NOMO-1 treated with DMSO at 0.1 percent for 48 hours (cell line): ENCODE results near the gene COPE.

ENCODE experiments used
- DNase-seq: peaks from one replicate; lab custom pipeline; 2025; ENCODE audit not compliant: unreplicated experiment; lab: John Stamatoyannopoulos, UW

COPE gene

GRCh38 chr19:18868380-18869022 lies 50.7 kb downstream of the COPE start:
- DNase-seq, result no peak

DNA sequence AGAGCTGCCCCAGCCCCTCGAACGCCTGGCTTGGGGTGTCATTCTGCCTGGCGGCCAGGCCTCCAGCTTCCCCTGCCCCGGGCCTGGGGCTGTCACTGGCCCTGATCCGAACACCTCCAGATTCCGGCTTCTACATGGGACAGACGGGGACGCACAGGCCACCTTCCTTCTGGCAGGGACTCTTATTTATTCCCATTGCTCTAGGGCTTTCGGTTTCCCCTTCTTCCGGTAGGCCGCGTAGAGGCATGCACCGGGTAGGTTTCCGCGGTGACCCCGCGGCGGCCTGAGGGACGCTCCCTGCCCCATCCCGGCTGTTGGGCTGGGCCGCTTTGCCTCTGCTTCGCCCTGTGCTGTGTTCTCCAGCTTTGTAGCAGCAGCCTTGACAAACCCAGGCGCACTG lies 51.4 kb downstream of the COPE start:
- no peak for DNase-seq

DNA sequence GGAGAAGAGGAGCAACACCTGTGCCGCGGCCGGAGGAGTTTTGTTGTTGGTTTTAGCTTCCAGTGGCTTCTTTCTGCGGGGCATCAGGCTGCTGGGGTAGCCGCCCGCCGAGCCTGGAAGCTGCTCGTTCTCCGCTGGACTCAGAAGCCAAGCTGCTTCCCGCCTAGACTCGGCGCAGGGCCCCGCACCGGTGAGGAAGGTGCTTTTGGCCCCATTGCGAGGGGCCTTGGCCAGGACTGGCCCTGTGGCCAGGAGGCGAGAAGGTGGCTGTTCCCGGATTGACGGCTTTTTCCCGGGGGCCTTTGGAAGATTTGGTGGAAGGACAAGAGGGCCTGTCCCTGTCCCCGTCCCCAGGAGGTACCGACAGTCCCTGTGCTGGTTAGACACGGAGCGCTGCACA lies 52.0 kb downstream of the COPE start:
- DNase-seq, result no peak

DNA sequence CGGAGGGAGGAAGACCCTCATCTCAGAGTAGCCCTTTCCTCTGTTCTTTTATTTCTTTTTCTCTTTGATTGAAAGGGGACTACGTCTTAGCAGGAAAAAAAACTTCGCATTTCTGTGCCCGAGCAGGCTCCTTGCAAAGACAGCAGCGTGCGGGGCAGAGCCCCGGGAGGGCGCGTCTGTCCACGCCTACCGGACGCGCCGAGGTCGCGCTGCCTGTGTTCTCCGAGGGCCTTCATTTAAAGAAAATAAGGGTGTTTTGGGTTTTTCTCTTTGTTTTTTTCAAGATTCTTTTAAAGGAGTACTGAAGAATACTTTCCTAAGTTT lies 52.4 kb downstream of the COPE start:
- no peak for DNase-seq

- DNase-seq, result peak; percentile 38
Measured at GRCh38 chr19:18865973-18866799, 53.0 kb downstream of the COPE start.

DNA sequence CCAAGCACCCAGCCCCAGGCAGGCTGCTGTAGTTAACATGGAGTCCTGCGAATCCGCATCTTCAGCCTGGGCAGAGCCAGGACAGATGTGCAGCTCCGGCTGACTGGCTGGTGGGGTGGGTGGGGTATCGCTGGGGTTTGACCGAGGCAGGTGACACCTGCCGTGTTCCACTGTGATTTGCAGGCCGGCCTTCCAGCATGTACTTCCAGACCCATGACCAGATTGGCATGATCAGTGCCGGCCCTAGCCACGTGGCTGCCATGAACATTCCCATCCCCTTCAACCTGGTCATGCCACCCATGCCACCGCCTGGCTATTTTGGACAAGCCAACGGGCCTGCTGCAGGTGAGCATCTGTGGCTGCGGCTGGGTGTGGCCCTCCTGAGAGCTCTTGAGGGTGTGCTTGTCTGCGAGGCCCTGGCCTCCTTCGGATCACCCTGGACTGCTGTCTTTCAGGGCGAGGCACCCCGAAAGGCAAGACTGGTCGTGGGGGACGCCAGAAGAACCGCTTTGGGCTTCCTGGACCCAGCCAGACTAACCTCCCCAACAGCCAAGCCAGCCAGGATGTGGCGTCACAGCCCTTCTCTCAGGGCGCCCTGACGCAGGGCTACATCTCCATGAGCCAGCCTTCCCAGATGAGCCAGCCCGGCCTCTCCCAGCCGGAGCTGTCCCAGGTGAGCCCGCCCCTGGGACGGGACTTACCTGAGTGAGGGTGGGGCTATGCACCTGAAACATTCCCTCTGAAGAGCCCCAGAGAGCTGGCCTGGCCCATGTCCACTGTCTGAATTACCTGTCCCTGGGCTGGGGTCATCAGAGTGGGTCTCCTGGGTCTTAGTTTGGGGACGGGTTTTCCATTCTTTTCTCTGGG lies 53.8 kb downstream of the COPE start:
- no peak for DNase-seq

GRCh38 chr19:18863843-18864362 lies 55.3 kb downstream of the COPE start:
- no peak for DNase-seq

DNA sequence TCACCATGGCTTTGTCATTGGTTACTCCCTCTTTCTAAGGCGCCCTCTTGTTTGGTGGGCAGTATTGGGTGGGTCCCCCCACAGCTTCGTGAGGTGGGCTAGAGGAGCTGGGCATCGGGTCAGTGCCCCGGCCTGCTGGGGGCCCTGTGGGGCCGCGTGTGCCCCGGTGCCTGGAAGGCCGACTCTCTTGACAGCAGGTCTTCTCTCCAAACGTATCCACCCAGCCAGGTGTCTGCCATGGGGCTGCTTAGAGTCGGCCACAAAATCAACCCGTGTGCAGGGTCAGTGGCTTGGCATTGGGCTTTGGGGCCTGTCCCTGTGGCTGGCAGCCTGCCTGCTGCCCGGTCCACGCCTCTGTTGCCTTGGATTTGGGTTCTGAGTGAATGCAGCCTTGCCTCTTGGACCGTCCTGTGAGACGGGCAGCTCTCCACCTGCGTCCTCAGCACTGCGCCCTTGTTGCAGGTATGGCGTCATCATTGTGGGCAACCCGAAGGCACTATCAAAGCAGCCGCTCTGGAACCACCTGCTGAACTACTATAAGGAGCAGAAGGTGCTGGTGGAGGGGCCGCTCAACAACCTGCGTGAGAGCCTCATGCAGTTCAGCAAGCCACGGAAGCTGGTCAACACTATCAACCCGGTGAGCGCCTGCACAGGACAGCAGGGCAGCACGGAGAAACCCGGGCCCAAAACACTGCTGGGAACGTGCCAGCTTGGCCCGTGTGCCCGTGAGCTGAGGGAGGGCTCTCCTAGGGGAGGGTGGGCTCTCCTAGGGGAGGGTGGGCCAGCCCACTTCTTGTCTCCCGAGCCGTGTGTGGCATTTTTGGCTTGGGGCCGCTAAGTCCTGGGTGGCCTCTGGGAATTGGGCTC lies 56.0 kb downstream of the COPE start:
- no peak for DNase-seq

GRCh38 chr19:18861917-18862316 lies 57.3 kb downstream of the COPE start:
- DNase-seq, result no peak

- DNase-seq, result peak; percentile 72
Measured at GRCh38 chr19:18861235-18861634, 58.0 kb downstream of the COPE start.

DNA sequence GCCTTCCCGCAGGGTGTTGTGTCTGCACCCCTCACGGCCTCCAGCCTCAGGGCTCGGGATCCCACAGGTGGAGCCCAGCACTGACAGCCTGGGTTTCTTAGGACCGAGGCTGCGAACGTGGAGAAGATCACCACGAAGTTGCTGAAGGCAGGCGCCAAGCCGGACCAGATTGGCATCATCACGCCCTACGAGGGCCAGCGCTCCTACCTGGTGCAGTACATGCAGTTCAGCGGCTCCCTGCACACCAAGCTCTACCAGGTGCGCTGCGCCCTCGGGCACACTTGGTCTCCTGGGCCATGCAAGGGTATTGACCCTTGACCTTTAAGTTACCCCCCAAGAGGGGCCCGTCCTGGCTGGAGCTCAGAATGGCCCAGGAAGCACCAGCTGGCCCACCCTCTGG lies 58.5 kb downstream of the COPE start:
- DNase-seq, result no peak

DNA sequence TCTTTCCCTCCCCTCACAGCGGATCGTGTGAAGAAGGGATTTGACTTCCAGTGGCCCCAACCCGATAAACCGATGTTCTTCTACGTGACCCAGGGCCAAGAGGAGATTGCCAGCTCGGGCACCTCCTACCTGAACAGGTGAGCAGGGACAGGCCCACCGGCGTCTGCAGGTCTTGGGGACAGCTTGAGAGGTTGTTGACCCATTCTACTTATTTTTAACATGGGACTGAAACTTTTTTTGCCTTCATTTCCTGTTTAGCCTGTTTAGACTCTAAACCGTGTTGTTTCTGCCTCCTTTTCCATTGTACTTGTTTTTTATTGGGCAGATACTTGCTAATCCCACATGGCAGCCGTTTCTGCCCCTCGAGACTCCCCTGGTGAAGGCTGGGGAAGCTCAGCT lies 58.9 kb downstream of the COPE start:
- DNase-seq, result no peak

GRCh38 chr19:18859676-18860301 lies 59.4 kb downstream of the COPE start:
- DNase-seq, result no peak

GRCh38 chr19:18858906-18859646 lies 60.1 kb downstream of the COPE start:
- no peak for DNase-seq

- DNase-seq, result no peak
Measured at GRCh38 chr19:18857223-18857622, 62.0 kb downstream of the COPE start.

DNA sequence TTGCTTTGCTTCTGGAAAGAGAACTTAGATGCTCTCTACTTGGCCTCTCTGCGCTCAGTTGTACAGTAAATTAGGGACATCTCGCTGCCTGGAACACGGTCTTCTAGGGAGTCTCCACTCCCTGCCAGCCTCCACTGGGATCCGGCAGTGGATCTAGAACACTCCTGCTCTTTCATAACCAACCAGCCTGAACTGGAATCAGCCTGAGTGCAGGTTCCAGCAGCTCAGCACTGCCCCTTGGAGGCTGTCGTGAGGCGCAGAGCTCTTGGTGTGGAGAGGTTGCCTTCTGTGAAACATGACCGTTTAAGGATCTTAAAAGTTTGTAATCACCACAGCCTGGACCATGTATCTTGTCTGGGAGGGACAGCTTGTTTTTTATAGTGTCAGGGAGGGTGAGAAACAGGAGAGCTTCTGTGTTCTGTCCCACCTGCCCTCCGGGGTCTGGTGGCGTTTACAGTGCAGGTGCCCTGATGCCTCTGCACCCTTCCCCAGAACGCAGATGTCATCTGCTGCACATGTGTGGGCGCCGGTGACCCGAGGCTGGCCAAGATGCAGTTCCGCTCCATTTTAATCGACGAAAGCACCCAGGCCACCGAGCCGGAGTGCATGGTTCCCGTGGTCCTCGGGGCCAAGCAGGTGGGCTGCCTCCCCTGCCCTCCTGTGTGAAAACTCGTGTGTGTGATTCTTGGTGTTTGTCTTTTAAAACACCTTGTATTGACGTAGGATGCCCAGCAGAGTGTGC lies 62.6 kb downstream of the COPE start:
- no peak for DNase-seq

- no peak for DNase-seq
Measured at GRCh38 chr19:18855647-18856384, 63.4 kb downstream of the COPE start.

DNA sequence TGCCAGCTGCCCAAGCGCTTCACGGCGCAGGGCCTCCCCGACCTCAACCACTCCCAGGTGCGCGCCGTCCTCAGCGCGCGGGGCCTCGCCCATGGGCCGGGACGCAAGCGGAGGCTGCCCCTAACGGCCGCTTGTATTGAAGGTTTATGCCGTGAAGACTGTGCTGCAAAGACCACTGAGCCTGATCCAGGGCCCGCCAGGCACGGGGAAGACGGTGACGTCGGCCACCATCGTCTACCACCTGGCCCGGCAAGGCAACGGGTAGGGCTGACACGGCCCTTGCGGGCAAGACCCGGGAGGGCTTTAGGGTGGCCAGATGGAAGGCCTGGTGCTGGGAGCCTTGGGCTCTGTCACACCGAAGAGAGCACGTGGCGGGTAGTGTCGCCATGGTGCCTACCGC lies 64.2 kb downstream of the COPE start:
- DNase-seq, result no peak
